SK-N-SH (cell line): ENCODE data around the gene COX4I2.
"Not testable (repeated sequence)": the region's sequence is repeated elsewhere in the genome, so short reads cannot be mapped to it uniquely, and the experiment has no call there.

Experiments
- CTCF ChIP-seq: fragments of 200-600 bp; sonication (generic); IDR thresholded peaks from 2 replicates; pipeline ENCODE4 v1.6.1; 2017; ENCODE audit warnings: antibody characterized with exemption, mild to moderate bottlenecking, moderate library complexity
- FOXJ3 ChIP-seq: sonication (generic); formaldehyde crosslinking; IDR thresholded peaks from 2 replicates; pipeline ENCODE4 v1.5.1; 2020; ENCODE audit warnings: mild to moderate bottlenecking, missing genetic modification reagents
- GATA2 ChIP-seq: sonication (generic); formaldehyde crosslinking; IDR thresholded peaks from 2 replicates; pipeline ENCODE4 v1.5.0; 2020; ENCODE audit warnings: mild to moderate bottlenecking, missing genetic modification reagents
- JUND ChIP-seq: IDR thresholded peaks from 2 replicates; pipeline ENCODE4 v1.4.0; 2012
- POLR2AphosphoS5 ChIP-seq: IDR thresholded peaks from 2 replicates; pipeline ENCODE4 v1.6.1; 2012; ENCODE audit warnings: low read depth, low read length
- RCOR1 ChIP-seq: fragments of 150-350 bp; IDR thresholded peaks from 2 replicates; pipeline ENCODE4 v1.6.1; 2017; ENCODE audit warnings: antibody characterized with exemption, low read length
- TAF1 ChIP-seq: IDR thresholded peaks from 2 replicates; pipeline ENCODE4 v1.6.1; 2012; ENCODE audit warnings: low read depth, mild to moderate bottlenecking, low read length, moderate library complexity, borderline replicate concordance
- TF ChIP-seq, protein P1 (sequence below): IDR thresholded peaks from 2 replicates; pipeline ENCODE4 v1.4.0; 2012; ENCODE audit warnings: low read depth

GRCh38 chr20:31648104-31648503 is 10.4 kb downstream of the COX4I2 start:
- TF ChIP-seq, protein P1, sequence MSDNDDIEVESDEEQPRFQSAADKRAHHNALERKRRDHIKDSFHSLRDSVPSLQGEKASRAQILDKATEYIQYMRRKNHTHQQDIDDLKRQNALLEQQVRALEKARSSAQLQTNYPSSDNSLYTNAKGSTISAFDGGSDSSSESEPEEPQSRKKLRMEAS: not testable (repeated sequence)
- not testable (repeated sequence) for TF ChIP-seq CTCF, GATA2, RCOR1, POLR2AphosphoS5, TAF1, JUND, FOXJ3
